Measurements from ENCODE around the gene RUBCN. TPM values are rescaled to one million over a fixed set of nuclear protein-coding genes. Genes with fewer than 3 reads are reported as not detected.
A peak's percentile ranks its signal among the peaks of the same experiment; 100 is the strongest.
"Not testable (repeated sequence)": the region's sequence is repeated elsewhere in the genome, so short reads cannot be mapped to it uniquely, and the experiment has no call there.

The RUBCN gene
- total RNA-seq, 1 experiment from 2014 or later: 53.1 TPM

GRCh38 chr3:197658706-197659105 is 78.0 kb downstream of the RUBCN start:
- DNase-seq (ENCODE audit: low read depth): not testable (repeated sequence)

DNA sequence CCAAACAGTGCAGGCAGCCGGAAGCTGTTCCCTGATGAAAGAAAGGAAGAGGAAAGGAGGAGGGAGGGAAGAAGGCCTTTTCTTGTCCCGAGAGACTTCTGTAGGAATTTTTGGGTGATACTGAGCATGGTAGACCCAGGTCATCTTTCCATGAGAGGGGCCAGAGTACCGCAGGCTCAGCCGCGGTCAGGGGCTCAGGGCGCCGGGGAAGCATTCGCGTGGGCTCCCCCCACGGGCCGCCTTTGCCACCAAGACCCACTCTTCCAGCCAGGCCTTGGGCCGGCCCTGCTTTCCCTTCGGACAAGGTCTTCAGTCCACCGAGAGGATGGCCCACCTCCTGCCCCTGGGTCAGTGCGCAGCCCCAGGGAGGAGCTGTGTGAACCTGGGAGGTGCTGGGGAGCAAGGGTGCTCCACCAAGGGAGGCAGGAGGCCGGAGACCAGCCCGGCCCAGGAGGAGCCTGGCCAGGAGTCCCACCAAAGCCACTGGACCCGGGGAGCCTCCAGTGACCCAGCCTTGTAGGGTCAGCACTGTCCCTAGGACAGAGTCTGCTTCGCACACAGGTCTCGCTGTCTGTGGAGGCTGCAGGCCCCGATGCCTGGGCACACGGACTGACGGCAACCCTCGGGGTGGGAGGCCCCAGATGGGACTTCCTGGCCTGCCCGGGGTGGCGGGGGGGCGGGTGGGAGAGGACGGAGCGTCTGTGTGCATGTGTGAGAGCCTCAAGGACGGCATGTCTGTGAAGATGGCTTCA is 79.0 kb downstream of the RUBCN start:
- DNase-seq (ENCODE audit: low read depth): not testable (repeated sequence)

DNA sequence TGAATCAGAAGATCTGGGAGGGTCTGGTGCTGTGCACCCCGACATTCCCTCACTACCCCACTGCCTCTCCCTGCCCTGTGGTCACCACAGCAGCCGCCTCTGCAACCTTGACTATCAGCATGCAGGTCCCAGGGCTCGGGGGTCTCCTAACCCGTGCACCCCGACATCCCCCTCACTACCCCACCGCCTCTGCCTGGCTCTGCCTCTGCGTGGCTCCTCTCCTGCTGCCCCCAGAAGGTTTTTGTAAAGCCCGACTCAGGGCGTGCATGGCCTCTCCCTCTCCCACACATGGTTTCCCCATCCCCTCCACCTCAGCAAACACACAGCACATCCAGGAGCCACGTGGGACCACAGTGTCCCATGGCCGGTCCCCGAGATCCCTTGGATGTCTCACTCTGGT is 79.7 kb downstream of the RUBCN start:
- DNase-seq (ENCODE audit: low read depth): not testable (repeated sequence)

DNA sequence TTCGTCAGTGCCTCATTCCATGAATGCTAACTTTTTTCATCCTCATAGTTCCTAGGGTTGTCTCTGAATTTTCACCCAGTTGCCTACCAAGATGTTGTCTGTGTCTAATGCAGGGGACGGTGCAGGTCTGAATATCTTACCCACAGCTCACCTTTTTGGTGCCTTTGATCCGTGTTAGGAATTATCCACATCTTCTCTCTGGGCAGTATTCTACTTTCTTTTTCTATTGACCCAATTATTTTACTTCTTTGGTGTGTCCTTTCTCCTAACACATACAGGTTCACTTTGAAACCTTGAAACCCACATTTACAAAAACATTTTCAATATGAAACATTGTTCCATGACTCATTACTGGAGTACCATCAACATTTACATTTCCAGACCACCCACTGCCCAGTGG is 80.6 kb downstream of the RUBCN start:
- DNase-seq (ENCODE audit: low read depth): not testable (repeated sequence)

GRCh38 chr3:197654998-197655330 is 81.7 kb downstream of the RUBCN start:
- not testable (repeated sequence) for DNase-seq (ENCODE audit: low read depth)

GRCh38 chr3:197654090-197654997 is 82.4 kb downstream of the RUBCN start:
- DNase-seq (ENCODE audit: low read depth): not testable (repeated sequence)

DNA sequence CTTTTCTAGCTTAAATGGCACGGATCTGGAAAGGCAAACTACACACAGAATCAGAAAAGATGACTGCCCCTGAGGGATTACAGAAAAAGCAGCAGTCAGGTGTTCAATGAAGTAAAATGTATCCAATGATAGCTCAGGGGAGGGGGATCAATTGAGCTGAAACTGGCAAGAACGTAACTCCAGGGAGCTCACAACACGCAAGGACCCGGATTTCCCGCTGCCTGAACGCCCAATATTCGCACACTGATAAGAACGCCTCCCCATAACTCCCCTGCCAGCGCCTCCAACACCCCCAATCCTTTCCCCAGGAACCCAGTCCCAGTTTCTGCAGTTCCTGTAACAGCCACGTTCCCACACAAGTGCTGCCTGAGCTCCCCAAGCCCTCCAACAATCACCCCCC is 83.8 kb downstream of the RUBCN start:
- DNase-seq (ENCODE audit: low read depth): not testable (repeated sequence)

DNA sequence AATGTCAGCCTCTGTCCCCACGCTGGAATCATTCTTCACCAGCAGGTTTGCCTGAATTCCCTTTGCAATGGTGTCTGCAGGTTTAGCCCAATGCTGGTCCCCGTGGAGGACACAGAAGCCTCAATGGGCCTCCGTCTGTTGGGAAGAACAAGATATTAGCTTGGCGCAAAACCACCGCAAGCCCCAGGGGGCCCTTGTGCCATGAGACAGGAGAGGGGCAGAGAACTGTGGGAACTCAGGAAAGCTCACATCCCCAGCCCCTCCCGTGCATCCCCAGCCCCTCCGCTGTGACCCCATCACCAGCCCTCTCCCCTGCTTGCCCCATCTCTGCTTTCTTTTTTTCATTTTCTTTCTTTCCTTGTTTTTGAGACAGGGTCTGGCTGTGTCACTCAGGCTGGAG is 89.1 kb downstream of the RUBCN start:
- not testable (repeated sequence) for DNase-seq (ENCODE audit: low read depth)

GRCh38 chr3:197647191-197647590 is 89.5 kb downstream of the RUBCN start:
- not testable (repeated sequence) for DNase-seq (ENCODE audit: low read depth)

DNA sequence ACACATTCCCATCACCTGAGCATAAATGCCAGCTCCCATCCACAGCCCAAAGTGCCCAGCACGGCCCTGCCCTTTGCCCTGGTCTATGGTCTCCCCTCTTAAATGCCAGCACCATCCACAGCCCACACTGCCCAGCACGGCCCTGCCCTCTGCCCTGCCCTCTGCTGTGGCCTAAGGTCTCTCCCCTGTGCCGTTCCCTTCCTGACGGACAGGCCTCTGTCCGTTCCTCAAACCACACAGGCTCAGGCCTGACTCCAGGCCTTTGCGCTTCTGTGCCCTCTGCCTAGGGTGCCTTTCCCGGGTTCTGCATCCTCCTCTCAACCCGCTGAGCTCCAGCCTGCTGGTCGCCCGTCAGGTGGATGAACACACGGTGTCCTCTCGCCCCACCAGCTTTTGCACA is 90.4 kb downstream of the RUBCN start:
- not testable (repeated sequence) for DNase-seq (ENCODE audit: low read depth)

- DNase-seq (ENCODE audit: low read depth): not testable (repeated sequence)
Observed at GRCh38 chr3:197637556-197637955, 99.1 kb downstream of the RUBCN start.

GRCh38 chr3:197631989-197632388 is 104.7 kb downstream of the RUBCN start:
- DNase-seq (ENCODE audit: low read depth): not testable (repeated sequence)

- DNase-seq (ENCODE audit: low read depth): not testable (repeated sequence)
Observed at GRCh38 chr3:197630766-197631165, 105.9 kb downstream of the RUBCN start.

DNA sequence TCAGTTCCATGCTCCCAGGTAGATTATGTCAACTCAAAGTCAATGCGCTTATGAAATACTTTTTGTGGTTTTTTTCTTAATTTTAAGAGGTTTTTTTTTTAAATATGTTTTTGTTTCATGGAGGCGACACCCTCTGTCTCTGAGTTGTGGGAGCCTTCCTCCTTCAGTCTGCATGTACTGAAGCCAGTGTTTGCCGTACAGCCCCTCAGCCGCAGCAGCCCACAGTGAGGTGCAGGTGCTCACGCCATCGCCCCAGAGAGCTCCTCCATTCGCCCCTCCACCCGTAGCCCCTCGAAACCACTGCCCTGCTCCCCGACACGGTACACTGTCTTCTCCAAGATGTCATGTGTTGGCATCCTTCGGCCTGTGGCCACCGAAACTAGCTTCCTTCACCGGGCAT is 107.4 kb downstream of the RUBCN start:
- not testable (repeated sequence) for DNase-seq (ENCODE audit: low read depth)

DNA sequence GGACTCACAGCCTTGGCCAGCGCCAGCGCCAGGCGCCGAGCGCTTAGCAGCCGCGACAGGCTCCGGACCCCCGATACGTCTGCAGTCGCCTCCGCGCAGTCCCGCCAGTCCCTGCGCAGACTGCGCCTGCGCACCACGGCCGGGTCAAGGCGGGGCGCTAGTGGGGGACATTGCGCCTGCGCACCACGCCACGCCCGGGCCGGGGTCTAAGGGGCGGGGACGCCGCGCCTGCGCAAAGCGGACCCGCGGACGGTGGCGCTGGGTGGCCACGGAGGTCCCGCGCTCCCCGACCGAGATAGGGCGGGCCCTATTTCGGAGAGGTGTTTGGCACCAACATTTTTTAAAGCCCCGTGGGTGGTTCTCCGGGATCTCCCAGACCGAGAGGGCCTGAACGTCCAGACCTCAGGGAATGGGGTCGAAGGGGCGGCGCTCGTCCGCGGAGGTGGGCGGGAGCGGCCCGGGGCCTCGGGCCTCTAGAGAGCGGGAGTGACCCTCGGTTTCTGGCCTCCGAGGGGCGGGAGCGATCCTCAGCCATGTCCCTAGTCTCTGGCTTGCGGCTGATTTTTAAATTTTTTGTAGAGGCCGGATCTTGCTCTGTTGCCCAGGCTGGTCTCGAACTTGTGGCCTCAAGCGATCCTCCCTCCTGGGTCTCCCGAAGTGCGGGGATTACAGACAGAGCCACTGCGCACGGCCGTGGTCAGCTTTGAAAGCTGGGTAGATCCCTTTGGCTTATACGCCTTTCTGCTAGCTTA is 108.8 kb downstream of the RUBCN start:
- peak; percentile 74 for DNase-seq (ENCODE audit: low read depth)

DNA sequence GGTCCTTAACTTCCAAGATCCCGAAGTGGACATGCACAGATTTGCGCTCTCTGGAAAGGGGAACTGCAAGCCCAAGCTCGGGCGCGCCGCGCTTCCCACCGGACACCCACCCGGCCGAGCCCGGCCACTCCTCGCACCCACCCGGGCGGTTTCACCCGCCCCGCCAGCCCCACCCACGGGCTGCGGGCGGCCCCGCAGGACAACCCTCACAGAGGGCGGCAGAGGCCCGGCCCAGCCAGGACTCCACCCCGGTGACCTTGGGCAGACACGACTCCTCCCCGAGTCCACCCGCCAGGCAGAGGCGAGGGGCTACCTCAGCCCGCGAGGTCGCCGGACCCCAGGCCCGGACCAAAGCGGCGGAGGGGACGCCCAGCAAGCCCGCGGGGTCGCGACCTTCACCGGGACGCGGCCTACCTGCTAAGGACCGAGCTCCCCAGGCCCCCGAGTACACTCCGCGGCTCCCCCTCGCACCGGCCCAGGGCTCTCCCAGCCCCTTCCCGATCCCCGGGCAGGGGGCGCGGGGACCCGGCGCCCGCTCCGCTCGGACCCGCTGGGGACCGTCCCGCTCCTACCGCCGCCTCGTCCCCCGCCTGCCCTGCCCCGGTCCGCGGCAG is 109.4 kb downstream of the RUBCN start:
- DNase-seq (ENCODE audit: low read depth): not testable (repeated sequence)

GRCh38 chr3:197626404-197627157 is 110.1 kb downstream of the RUBCN start:
- DNase-seq (ENCODE audit: low read depth): not testable (repeated sequence)

GRCh38 chr3:197621478-197621877 is 115.2 kb downstream of the RUBCN start:
- DNase-seq (ENCODE audit: low read depth): not testable (repeated sequence)

Measured in M059J (cell line).